Right renal cortex interstitium (tissue), 3 donors: Measurements from ENCODE around the gene EIF1. TPM values are rescaled to one million over a fixed set of nuclear protein-coding genes. Genes with fewer than 3 reads are reported as not detected.
"Not testable (repeated sequence)": the region's sequence is repeated elsewhere in the genome, so short reads cannot be mapped to it uniquely, and the experiment has no call there.

Experiments
- DNase-seq, 3 donors: peaks; one replicate each; pipeline ENCODE4 v3.0.0-alpha.2; 2013; ENCODE audit warnings: low read depth in 3 of 3, low spot score in 2 of 3
- polyA plus RNA-seq, 3 donors: library from polyadenylated mRNA; unstranded; fragments of 120-200 nt; gene quantifications; one replicate each; pipeline ENCODE4 v1.2.1, GENCODE V29; 2013; ENCODE audit not compliant: insufficient read length in 3 of 3

The EIF1 gene
- polyA plus RNA-seq, 3 donors = 766 to 777 (median 774) TPM

DNA sequence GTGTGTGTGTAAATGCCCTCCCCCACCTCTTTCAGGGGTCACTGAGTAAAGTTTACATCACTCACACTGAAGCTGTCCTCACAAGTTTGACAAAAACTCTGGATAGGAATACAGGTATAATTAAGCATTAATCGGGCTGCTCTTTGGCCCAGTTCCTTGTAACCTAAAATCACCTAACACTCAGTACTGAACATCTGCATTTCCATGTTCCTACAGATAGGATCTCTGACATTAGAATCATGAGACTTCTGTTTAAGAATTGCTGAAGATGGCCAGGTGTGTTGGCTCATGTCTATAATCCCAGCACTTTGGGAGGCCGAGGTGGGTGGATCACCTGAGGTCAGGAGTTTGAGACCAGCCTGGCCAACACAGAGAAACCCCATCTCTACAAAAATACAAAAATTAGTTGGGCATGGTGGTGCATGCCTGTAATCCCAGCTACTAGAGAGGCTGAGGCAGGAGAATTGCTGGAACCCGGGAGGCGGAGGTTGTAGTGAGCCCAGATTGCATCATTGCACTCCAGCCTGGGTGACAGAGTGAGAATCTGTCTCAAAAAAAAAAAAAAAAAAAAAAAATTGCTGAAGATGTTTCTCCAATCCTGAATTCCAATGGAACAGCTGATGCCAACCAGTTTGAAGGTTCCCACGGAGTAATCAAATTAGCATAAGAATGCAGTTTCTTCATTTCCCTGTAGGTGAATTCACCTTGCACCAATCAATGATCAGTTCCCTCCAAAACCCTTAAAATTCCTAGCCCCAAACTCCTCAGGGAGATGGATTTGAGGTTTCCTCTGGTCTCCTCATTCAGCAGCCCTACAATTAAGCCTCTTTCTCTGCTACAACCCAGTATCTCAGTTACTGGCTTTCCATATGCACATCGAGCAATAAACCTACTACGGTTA lies 13.3 kb upstream of the EIF1 start:
- not testable (repeated sequence) for DNase-seq

DNA sequence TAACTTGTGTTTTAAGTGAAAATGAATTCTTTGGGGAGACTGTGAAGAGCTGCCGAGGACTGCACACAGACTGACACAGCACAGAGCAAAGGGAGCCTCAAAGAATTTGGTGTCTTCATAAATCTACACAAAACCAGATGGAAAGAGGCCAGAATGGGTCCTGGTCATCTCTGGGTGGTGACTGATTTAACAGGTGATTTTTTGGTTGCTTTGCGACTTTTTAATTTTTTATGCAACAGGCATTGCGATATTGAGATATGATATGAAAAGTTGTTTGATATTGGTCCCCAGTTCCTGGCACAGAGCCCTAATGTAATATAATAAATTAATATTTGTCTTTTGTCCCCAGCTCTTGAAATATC lies 12.6 kb upstream of the EIF1 start:
- DNase-seq = no peak

DNA sequence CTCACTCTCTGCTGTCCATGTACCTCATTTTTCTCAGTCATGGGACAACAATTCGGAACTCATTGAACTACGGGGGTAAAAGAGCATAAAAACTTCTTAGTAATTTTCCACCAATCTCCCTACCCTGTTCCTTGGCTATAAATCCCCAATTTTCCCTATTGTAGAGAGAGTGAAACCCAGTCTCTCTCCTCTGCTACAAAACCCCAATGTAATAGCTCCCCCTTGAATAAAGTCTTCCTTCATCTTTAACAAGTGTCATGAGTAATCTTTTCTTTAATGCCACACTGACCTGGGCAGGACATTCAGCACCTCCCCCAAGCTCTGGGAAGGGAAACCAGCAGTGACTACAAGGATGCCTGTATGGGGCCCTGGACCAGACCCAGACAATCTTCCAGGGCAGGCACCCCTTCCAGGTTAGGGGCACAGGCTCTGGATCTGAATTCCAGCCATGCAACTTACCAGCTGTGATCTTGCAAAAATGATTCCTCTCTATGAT lies 10.2 kb upstream of the EIF1 start:
- DNase-seq = no peak

DNA sequence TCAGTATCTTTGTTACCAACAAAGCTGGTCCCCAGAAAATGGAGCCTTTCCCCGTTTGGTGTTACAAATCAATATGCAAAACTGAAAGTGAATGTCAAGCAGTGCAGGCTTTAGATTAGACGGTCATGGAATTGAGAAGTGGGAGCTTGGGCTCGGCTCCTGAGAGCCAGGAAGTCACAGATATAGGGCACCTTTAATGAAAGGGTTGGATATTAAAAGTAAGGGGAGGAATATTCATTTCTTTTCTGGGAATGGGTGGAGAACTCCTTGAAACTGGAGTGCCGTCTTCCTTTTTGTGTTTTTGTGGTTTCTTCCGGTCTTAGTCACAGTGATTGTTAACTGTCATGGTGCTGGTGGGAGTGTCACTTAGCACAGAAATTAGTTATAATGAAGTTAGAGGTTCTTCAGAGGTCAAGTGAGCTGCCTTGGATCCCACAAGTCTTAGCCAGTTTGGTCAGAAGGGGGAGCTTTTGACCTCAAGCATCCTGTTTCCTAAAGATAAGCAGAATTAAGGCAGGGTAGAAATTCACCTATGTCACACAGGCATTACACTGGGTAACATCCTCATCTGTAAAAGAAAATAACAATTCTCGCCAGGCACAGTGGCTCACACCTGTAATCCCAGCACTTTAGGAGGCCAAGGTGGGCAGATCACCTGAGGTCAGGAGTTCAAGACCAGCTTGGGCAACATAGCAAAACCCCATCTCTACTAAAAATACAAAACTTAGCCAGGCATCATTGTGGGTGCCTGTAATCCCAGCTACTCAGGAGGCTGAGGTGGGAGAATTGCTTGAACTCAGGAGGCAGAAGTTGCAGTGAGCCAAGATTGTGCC lies 9.6 kb upstream of the EIF1 start:
- DNase-seq = no peak

DNA sequence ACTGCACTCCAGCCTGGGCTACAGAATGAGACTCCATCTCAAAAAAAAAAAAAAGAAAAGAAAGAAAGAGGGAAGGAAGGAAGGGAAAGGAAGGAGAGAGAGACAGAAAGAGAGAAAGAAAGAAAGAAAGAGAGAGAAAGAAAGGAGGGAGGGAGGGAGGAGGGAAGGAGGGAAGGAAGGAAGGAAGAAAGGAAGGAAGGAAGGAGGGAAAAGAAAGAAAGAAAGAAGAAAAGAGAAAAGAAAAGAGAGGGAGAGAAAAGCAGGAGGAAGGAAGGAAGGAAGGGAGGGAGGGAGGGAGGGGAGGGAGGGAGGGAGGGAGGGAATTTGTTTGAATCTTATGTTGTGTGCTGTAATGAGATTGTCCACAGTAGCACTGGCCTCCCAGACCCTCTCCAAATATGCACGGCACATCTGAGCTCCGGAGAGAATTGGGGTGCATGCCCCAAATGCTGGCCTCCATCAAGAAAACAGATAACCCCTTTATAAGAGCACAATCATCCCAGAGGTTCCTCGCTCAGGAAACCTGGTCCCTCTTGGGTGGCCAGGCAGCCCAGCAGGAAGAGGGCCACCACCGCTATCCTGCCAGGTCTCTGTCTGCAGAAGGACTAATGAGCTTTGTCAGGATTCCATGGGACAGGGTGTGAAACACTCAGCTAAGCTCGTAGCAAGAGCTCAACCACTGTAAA lies 8.8 kb upstream of the EIF1 start:
- DNase-seq = no peak

DNA sequence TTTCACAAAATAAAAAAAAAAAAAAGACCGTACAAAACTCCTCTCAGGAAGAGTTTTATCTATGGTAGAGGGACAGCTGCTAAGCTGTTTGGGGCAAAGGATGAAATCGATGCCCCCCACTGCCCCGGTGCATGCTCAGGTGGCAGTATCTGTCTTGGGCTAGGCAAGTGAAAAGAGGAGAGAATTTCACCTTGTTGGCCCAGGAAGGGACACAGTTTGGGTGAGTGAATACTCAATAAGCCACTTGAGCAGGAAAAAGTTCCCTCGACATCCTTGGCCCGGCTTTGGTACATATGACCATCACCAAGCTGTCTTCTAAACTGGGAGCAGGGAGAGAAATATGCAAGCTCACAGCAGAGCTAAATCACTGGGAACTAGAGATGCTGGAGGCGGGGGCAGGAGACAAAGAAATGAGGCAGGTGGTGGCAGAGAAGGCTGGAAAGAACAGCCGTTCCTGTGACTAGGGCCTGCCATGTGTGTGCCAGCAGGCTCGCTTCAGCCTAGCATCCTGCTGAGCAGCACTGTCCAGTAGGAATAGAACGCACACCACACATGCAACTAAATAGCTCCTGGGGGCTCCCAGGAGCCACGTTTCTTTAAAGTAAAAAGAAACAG lies 8.2 kb upstream of the EIF1 start:
- no peak for DNase-seq

DNA sequence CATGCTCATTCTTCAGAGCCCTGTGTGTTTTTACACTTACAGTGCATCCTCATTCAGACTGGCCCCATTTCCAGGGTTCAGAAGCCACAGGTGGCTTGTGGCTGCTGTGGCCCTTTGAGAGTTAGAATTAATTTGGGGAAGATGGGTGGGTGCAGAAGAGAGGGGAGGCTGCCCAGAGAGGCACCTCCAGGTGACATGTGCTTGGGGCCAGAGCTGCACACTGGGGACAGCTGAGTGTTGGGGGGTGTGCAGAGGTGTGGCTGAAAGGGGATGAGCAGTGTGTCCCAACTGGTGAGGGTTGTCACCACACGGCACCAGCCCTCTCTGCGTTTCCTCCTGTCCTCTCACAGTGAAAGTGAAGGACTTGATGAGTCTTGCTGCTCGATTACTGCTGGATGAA lies 6.9 kb upstream of the EIF1 start:
- no peak for DNase-seq

DNA sequence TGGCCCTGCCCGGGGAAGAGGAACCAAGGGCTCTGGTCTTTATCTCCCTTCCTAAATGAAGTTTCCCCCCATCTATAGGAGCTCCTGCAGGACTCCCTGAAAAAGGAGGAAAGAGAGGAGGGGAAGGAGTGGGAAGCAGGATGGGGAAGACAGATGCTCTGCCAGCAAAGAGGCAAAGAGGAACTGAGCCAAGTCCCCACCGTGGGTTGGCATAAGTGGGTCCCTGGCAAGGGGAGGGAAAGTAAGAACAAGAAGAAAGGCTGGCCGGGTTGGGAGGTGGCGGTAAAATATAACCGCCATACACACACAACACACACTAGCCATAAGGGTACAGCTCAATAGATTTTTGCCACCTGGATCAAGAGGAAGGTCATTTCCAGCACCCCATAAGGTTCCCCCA lies 6.1 kb upstream of the EIF1 start:
- DNase-seq = no peak

DNA sequence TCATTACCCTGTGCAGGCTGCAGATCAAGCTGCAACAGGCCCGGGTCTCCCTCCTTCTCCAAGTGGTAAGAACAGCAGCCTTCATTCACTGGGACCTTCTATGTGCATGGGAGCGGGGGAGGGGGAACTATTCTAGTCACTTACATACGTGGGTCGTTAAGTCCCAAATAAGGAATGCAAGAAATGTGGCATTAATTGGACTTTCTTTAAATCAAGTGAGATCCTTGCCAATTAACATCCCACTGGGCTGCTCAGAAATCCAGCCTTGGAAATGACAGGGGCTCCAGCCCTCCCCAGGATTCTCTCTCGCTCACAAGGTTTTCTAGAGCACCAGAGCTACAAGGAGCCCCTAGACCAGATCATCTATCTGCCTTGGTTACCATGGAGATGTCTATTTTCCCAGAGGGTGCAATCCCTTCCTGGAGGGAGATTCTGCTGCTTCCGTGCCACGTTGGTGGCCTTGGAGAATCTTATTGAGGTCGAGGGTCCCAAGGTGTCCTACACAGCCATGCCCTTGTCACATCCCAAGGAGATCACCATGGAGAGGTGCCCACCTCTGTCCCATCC lies 5.2 kb upstream of the EIF1 start:
- DNase-seq = no peak

DNA sequence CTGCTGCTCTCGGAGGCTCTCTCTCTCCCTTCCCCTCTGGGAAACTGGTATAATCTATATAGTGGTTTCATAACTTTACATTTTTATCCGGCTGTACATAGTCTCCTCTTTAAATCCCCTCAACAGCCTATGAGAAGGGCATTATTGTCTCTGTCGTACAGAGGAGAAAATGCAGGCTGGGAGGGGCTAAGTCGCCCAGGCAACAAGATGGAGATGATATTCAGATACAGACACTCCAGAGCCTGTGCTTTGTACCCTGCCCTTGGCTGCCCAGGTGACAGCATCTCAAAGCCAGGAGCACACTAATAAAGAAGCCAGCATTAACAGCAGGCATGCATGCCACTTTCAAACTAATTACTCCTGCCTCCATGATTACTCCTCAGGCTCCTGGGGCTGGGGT lies 4.7 kb upstream of the EIF1 start:
- no peak for DNase-seq

DNA sequence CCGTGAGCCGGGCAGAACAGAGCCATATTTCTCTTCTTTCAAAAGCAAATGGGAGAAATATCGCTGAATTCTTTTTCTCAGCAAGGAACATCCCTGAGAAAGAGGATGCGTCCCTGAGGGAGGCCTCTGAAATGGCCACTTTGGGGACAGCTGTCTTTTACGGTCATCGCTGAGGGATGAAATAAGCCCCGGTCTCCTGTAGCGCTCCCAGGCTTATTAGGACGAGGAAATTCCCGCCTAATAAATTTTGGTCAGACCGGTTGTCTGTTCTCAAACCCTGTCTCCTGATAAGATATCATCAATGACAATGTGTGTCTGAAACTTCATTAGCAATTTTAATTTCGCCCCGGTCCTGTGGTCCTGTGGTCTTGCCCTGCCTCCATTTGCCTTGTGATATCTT lies 2.9 kb upstream of the EIF1 start:
- not testable (repeated sequence) for DNase-seq

DNA sequence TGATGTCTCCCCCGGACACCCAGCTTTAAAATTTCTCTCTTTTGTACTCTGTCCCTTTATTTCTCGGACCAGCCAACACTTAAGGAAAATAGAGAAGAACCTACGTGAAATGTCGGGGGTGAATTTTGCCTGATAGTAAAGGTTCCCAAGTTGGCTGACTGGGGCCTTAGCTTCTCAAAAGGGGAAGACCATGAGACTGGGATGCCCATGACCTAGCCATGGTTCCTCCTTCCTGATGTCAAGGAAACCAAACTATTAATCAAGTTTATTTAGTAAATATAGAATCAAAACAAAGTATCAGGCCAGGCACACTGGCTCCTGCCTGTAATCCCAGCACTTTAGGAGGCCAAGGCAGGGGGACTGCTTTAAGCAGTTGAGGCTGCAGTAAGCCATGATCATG lies 2.4 kb upstream of the EIF1 start:
- no peak for DNase-seq

DNA sequence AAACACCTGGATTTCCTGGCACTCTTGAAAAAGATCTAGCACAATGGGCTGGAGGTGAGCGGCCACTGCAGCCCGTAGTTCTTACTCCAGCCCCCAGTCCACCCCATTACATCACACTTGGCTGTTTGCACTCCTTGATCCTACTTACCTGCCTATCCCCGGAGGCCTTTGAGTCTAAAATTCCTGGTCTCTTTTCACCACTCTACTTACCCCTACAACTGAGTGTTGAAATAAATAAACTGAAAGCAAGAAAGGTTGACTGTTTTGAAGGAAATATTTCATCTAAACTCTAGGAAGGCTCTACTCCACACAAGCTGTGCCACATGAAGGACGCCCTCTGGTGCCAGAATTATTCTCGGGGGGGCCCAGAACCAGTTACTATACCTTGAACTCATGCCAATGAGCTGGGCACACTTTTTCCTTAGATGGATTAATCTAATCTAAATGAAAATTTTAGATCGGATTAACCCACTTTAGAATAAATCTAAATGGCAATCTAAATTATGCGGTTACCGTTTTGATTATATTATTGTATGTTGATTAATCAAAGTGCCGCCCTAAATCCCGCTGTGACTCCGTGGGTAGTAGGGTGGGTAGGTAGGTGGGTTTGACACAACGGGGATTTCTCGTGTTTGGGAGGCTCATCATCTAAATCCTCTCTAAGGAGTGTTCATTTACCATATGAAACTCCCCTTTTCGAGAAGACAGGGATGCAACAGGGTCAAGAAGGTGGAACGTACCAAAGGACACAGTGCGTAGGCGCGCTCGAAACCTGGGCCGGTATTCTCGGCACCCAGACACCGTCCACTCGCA lies 651 bp upstream of the EIF1 start:
- DNase-seq = no peak

DNA sequence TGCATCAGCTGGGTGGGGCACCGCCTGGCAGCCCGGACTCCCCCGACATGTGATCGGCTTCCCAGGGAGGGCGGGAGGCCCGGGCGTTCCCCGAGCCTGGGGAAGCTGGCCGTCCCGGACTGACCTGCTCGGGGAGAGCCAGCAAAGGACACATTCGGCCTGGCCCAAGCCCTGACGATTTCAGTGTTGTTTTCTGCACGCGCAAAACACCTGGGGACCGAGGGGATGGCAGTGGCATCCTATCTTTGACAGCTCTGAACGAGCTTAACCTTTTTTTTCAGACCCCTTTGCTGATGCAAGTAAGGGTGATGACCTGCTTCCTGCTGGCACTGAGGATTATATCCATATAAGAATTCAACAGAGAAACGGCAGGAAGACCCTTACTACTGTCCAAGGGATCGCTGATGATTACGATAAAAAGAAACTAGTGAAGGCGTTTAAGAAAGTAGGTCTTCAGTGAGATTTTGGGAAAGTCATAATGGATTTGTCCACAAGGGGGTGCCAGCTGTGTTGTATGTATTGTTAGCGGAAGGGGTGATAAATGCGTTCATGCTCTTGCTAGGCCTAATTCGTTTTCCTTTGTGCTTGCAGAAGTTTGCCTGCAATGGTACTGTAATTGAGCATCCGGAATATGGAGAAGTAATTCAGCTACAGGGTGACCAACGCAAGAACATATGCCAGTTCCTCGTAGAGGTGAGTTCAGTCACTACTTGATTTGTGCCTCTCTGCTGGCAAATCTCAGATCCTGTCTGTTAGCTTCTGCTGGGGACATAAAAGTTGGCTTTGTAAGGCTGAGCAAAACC lies 1.0 kb downstream of the EIF1 start:
- DNase-seq = no peak

DNA sequence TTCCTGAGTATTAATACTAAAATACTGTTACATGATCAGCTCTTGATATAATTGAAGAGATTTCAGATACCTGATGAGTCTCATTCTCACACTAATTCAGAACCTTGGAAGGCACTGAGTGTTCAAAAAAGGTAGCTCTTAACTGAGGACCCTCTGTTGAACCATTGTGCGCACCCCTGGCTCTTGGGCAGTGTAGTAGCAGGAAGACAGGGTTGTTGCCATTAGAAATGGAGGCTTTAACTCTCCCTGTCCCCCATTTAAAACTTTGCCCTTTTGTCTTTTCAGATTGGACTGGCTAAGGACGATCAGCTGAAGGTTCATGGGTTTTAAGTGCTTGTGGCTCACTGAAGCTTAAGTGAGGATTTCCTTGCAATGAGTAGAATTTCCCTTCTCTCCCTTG lies 1.8 kb downstream of the EIF1 start:
- no peak for DNase-seq

DNA sequence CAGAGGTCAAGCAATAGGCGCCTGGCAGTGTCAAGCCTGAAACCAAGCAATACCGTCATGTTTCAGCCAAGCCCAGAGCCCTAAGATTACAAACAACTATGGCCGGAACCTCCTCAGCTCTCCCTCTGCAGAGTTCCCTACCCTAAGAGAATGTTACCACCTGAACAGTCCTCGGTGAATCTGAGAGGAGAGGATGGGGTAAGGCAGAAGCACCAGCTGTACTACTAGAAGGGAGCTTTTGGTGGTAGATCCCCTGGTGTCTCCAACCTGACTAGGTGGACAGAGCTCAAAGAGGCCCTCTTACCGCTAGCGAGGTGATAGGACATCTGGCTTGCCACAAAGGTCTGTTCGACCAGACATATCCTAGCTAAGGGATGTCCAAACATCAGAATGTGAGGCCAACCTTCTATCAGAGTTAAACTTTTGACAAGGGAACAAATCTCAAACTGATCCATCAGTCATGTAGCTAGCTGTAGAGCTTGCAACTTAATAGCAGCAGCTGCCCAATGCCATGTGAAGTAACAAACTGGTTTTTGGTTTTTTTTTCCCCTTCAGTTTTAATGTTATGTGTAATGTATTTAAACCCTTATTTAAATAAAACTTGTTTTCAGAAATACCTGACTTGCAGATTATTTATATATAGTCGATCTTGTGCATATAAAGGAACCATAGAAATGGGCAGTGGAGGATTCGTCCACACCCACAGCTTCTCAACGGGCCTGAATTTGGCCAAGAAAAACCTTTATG lies 2.5 kb downstream of the EIF1 start:
- no peak for DNase-seq

DNA sequence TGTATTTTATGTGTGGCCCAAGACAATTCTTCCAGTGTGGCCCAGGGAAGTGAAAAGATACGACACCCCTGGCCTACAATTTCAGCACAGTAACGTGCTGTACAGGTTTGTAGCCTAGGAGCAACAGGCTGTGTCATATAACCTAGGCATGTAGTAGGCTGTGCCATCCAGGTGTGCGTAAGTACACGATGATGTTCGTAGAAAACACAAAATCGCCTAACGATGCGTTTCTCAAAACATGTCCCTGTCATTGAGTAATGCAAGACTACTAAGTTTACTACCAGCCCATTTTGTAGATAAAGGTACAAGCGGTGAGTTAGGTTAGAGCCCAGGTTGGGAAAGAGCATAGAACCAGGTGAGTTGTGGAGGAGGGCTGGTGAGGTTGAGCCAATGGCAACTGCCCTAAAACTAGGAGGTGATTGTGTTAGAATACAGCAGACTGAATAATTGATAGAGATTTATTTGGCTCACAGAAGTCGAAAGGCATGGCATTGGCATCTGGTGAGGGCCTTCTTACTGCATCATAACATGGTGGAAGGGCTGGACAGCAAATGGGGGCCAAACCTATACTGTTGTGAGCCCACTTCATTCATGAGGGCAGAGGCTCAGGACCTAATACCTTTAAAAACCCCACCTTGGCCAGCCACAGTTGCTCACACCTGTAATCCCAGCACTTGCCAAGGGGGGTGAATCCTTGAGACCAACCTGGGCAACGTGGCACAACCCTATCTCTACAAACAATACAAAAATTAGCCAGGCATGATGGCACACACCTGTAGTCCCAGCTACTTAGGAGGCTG lies 4.2 kb downstream of the EIF1 start:
- no peak for DNase-seq
